Ecto neural progenitor cell (in vitro differentiated cells): ENCODE results near the gene PSMA6.

Source experiments
- DNase-seq: peaks from one replicate; pipeline ENCODE4 v3.0.0-alpha.2; 2018; ENCODE audit warnings: low spot score

PSMA6 gene

DNA sequence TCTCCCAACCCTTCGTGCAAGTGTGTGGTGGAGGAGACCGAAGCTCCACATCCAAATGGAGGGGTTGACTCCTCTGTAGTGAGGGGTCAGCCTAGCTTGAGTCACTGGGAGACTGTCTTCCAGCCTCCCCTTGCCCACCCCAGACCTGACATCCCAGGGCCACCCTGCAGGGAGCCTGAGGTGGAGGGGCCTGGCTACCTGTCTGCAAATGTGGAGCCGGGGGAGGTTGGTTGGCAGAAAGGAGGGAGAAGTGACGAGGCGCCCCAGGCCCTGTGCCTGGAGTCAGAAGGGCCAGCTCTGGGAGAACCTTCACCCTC lies 74.8 kb downstream of the PSMA6 start:
- DNase-seq: no peak
